Mesenteric fat pad (tissue), 1 donor: Measurements from ENCODE around the gene PSMB3. TPM values are rescaled to one million over a fixed set of nuclear protein-coding genes. Genes with fewer than 3 reads are reported as not detected.

Experiments used
- DNase-seq: peaks from one replicate; pipeline ENCODE4 v3.0.0-alpha.2; 2020; ENCODE audit warnings: low spot score
- long read RNA-seq: library from polyadenylated mRNA; unstranded; transcript quantifications from one replicate; pipeline ENCODE4 v2.0.0, GENCODE V29; 2020
- total RNA-seq: library from RNA; stranded (reverse); fragmentation: NEBNext Ultra II Directional; extraction: Animal tissue kit (Norgen Biotek cat#: 25700); gene quantifications from one replicate; pipeline ENCODE4 v1.2.1, GENCODE V29; 2021
- donor health status: DM: yes; HTN: yes; CAD: no.

PSMB3 gene
- 145 TPM for total RNA-seq
- long read RNA-seq, transcript PSMB3-211 (6 exons, 773 nt), result major isoform, 38 of 39 reads
- long read RNA-seq, partial matches to known transcripts, result 0 of 39 reads
- long read RNA-seq, other reads (novel, unspliced or antisense), result 0 of 39 reads

GRCh38 chr17:38752308-38753070, at the start of gene PSMB3:
Gene PSMB3 (plus strand): TSS chr17:38752741. CDS start chr17:38752827, 86 bp downstream.
- peak; percentile 97 for DNase-seq

- DNase-seq, result no peak
Measured at GRCh38 chr17:38702916-38703741, 49.4 kb upstream of the PSMB3 start.

GRCh38 chr17:38703742-38704605, 48.6 kb upstream of the PSMB3 start:
- no peak for DNase-seq

- DNase-seq, result no peak
Measured at GRCh38 chr17:38704606-38705522, 47.7 kb upstream of the PSMB3 start, which contains the start of gene MLLT6. Gene MLLT6 (plus strand): TSS chr17:38705273. CDS start chr17:38705633, 360 bp downstream.

GRCh38 chr17:38705523-38705802, 47.1 kb upstream of the PSMB3 start:
- DNase-seq, result no peak

GRCh38 chr17:38705803-38706504, 46.6 kb upstream of the PSMB3 start:
- no peak for DNase-seq

- DNase-seq, result no peak
Measured at GRCh38 chr17:38706505-38707216, 45.9 kb upstream of the PSMB3 start.

GRCh38 chr17:38707678-38708351, 44.7 kb upstream of the PSMB3 start:
- no peak for DNase-seq

- DNase-seq, result no peak
Measured at GRCh38 chr17:38709104-38709820, 43.3 kb upstream of the PSMB3 start.

- no peak for DNase-seq
Measured at GRCh38 chr17:38709864-38710603, 42.5 kb upstream of the PSMB3 start.

- DNase-seq, result no peak
Measured at GRCh38 chr17:38710604-38710962, 42.0 kb upstream of the PSMB3 start.

- no peak for DNase-seq
Measured at GRCh38 chr17:38710985-38711384, 41.6 kb upstream of the PSMB3 start.

GRCh38 chr17:38711792-38712571, 40.6 kb upstream of the PSMB3 start:
- DNase-seq, result no peak

- no peak for DNase-seq
Measured at GRCh38 chr17:38712593-38712992, 39.9 kb upstream of the PSMB3 start.

- DNase-seq, result no peak
Measured at GRCh38 chr17:38713456-38714075, 39.0 kb upstream of the PSMB3 start.
